Activated T-helper 17 cell treated with anti-CD3 and anti-CD28 coated beads, Interleukin-2, amount 50 U/mL, for 72 hours (primary cell): ENCODE data around the gene SLC6A19. TPM values are rescaled to one million over a fixed set of nuclear protein-coding genes. Genes with fewer than 3 reads are reported as not detected.
"Not testable (repeated sequence)": the region's sequence is repeated elsewhere in the genome, so short reads cannot be mapped to it uniquely, and the experiment has no call there.

Source experiments
- ATAC-seq: fragments of 150-1000 bp; cut with Tn5 transposase; replicated peaks from 2 replicates; pipeline ENCODE4 v1.10.0; 2021; ENCODE audit warnings: mild to moderate bottlenecking, moderate library complexity
- H3K27ac Mint-ChIP-seq: one replicate; pipeline ENCODE4 v1.8.0; 2022; ENCODE audit warnings: mixed read lengths
- H3K27me3 Mint-ChIP-seq: one replicate; pipeline ENCODE4 v1.8.0; 2022; ENCODE audit warnings: mixed read lengths
- H3K36me3 Mint-ChIP-seq: one replicate; pipeline ENCODE4 v1.8.0; 2022; ENCODE audit warnings: low read depth, mild to moderate bottlenecking, mixed read lengths
- H3K4me1 Mint-ChIP-seq: one replicate; pipeline ENCODE4 v1.8.0; 2022; ENCODE audit warnings: mixed read lengths
- H3K4me3 Mint-ChIP-seq: one replicate; pipeline ENCODE4 v1.8.0; 2022; ENCODE audit warnings: mild to moderate bottlenecking, mixed read lengths
- H3K9me3 Mint-ChIP-seq: one replicate; pipeline ENCODE4 v1.8.0; 2022; ENCODE audit warnings: mixed read lengths
- total RNA-seq, 2 donors: library from RNA; stranded (reverse); gene quantifications; one replicate each; pipeline ENCODE4 v1.2.3, GENCODE V29; 2022

SLC6A19 gene
- total RNA-seq, 2 donors from 2014 or later, result not detected

- Mint-ChIP-seq H3K4me1 (no peaks in the 10 kb centered on the region), H3K27ac (no peak overlapping the region), H3K36me3 (no peaks in the 10 kb centered on the region), H3K9me3 (no peaks in the 10 kb centered on the region), H3K27me3 (no peaks in the 10 kb centered on the region), H3K4me3 (no peak overlapping the region)
- ATAC-seq, result no peak
Observed at GRCh38 chr5:1222147-1222546, 20.8 kb downstream of the SLC6A19 start.

GRCh38 chr5:1222621-1223277 is 21.4 kb downstream of the SLC6A19 start:
- no peaks in the 10 kb centered on the region for H3K9me3 Mint-ChIP-seq
- H3K27ac Mint-ChIP-seq, result no peak overlapping the region
- ATAC-seq, result no peak
- no peaks in the 10 kb centered on the region for H3K27me3 Mint-ChIP-seq
- no peaks in the 10 kb centered on the region for H3K4me1 Mint-ChIP-seq
- H3K4me3 Mint-ChIP-seq, result no peak overlapping the region
- H3K36me3 Mint-ChIP-seq, result no peaks in the 10 kb centered on the region

- peaks cover under 1% of the 10 kb centered on the region for H3K27me3 Mint-ChIP-seq
- no peaks in the 10 kb centered on the region for H3K36me3 Mint-ChIP-seq
- no peak overlapping the region for H3K27ac Mint-ChIP-seq
- no peak for ATAC-seq
- no peaks in the 10 kb centered on the region for H3K4me1 Mint-ChIP-seq
- no peaks in the 10 kb centered on the region for H3K9me3 Mint-ChIP-seq
- H3K4me3 Mint-ChIP-seq, result no peak overlapping the region
Observed at GRCh38 chr5:1223278-1223670, 21.9 kb downstream of the SLC6A19 start.

- no peak overlapping the region for H3K27ac Mint-ChIP-seq
- H3K4me3 Mint-ChIP-seq, result no peak overlapping the region
- peaks cover 9% of the 10 kb centered on the region for H3K27me3 Mint-ChIP-seq
- no peaks in the 10 kb centered on the region for H3K36me3 Mint-ChIP-seq
- no peak for ATAC-seq
- H3K4me1 Mint-ChIP-seq, result no peaks in the 10 kb centered on the region
- no peaks in the 10 kb centered on the region for H3K9me3 Mint-ChIP-seq
Observed at GRCh38 chr5:1224631-1225030, 23.2 kb downstream of the SLC6A19 start.

DNA sequence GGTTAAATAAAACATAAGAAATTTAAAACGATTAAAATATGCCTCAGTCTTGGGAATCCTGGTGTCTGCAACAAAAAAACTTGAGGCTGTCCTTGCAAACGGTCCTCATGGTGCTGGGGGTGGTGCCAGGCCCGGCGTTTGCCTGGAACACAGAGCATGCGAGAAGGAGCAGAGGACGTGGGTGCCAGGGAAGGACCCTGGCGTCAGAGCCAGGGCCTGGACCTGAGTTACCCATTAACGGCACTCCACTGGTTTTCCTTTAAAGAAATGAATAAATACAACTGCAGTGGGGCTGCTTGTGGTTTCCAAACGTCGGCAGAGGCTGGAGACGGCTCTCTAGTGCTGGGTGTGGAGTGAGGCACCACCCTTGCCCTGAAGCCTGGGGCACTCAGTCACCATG is 23.7 kb downstream of the SLC6A19 start, which contains the start of gene SLC6A18:
Gene SLC6A18 (plus strand): TSS at position 301 of the 400 bp plus-strand sequence. CDS start 97 bp downstream, at position 398.
- Mint-ChIP-seq H3K27ac (no peak within 1 kb of the TSS), H3K4me1 (no peaks in the 10 kb centered on the region), H3K9me3 (no peaks in the 10 kb centered on the region), H3K27me3 (peaks cover 9% of the 10 kb centered on the region), H3K4me3 (no peak within 1 kb of the TSS), H3K36me3 (no peaks in the 10 kb centered on the region)
- no peak for ATAC-seq

DNA sequence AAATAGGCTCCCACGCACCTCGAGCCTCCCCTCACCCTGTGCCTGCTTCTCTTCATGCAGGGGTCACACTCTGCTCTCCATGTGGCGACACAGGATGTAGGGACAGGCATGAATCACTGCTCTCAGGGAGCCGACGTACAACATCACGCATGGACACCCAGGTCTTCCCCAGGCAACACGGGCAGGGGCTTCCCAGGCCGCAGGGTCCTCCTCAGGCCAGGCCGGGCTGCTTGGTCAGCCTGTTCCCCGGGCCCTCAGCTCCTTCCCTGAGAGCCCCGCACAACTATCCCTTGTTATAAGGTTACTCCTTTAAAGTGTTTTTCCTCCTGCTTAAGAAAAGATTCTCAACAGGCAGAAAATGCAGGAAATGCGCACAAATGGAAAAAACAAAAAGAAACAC is 24.8 kb downstream of the SLC6A19 start:
- Mint-ChIP-seq H3K27me3 (peaks cover 9% of the 10 kb centered on the region), H3K4me3 (no peak overlapping the region), H3K27ac (no peak overlapping the region), H3K36me3 (no peaks in the 10 kb centered on the region), H3K4me1 (no peaks in the 10 kb centered on the region), H3K9me3 (no peaks in the 10 kb centered on the region)
- no peak for ATAC-seq

DNA sequence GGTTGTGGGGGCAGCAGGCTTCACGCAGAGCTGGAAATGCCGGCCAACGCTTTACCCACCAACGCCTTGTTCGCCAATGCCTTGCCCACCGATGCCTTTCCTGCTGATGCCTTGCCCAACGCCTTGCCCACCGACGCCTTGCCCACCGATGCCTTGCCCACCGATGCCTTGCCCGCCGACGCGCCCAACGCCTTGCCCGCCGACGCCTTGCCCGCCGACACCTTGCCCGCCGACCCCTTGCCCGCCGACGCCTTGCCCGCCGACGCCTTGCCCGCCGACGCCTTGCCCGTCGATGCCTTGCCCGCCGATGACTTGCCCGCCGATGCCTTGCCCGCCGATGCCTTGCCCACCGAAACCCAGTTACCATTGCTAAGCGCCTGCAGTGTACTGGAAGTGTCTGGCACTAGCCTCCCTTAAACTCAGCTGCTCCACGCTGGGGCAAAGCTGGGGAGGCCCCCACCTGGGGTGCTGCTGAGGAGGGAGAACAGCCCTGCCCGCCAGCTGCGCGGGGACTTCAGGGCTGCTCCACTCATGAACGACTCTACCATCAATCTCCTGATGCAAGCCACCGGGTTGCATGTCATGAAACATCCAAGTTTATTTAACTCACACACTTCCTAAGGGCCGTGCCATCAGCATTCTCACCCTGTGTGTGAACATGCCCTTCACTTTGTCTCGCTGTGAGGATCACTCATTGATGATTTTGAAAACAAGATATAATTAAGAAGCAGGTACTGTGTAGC is 25.6 kb downstream of the SLC6A19 start:
- H3K9me3 Mint-ChIP-seq, result no peaks in the 10 kb centered on the region
- no peak overlapping the region for H3K4me3 Mint-ChIP-seq
- H3K4me1 Mint-ChIP-seq, result no peaks in the 10 kb centered on the region
- no peak for ATAC-seq
- H3K27me3 Mint-ChIP-seq, result peaks cover 9% of the 10 kb centered on the region
- no peaks in the 10 kb centered on the region for H3K36me3 Mint-ChIP-seq
- H3K27ac Mint-ChIP-seq, result no peak overlapping the region

DNA sequence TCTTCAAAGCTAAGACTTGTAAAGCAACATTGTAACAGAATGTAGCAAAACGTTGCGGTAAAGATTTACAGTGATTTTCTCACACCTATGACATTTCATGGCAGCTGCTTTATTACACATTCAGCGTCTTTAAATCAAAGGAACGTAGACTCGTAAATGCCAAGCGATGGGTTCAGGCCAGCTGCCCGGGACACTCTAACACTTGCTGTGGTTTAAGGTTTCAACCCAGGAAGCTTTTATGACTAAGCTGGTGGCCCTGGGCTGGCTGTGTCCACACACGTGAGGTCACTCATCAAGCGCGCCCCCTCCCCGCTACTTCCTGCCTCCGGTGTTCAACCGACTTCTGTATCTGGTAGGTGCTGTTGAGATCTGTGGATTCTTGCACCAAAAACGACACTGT is 26.3 kb downstream of the SLC6A19 start:
- Mint-ChIP-seq H3K27me3 (peaks cover 9% of the 10 kb centered on the region), H3K36me3 (no peaks in the 10 kb centered on the region), H3K4me1 (no peaks in the 10 kb centered on the region), H3K4me3 (no peak overlapping the region), H3K27ac (no peak overlapping the region), H3K9me3 (no peaks in the 10 kb centered on the region)
- ATAC-seq, result no peak

DNA sequence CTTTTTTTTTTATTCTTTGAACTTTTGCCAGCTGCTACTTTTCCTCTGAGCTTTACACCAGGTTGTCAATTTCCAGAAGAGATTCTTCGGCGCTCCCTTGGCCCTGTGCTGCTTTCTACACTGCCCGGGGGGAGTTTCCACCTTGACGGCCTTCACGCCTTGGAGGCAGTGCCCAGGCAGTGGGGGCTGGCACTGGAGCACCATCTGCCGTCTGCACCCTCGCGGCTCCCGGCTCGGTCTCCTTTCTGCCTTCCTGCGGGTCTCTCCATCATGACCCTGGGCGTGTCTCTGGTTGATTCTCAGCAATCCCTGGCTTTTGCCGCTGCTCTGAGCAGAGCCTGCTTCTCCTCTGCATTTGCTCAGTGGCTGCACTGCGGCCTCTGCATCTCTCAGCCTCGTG is 26.7 kb downstream of the SLC6A19 start:
- ATAC-seq, result no peak
- Mint-ChIP-seq H3K9me3 (no peaks in the 10 kb centered on the region), H3K27ac (no peak overlapping the region), H3K4me1 (no peaks in the 10 kb centered on the region), H3K4me3 (no peak overlapping the region), H3K36me3 (no peaks in the 10 kb centered on the region), H3K27me3 (peaks cover 9% of the 10 kb centered on the region)

GRCh38 chr5:1229023-1229422 is 27.6 kb downstream of the SLC6A19 start:
- not testable (repeated sequence) for H3K27me3 Mint-ChIP-seq, ATAC-seq, H3K27ac Mint-ChIP-seq, H3K36me3 Mint-ChIP-seq, H3K4me1 Mint-ChIP-seq, H3K9me3 Mint-ChIP-seq, H3K4me3 Mint-ChIP-seq

GRCh38 chr5:1229822-1230221 is 28.4 kb downstream of the SLC6A19 start:
- no peak for ATAC-seq
- Mint-ChIP-seq H3K9me3 (no peaks in the 10 kb centered on the region), H3K27me3 (peaks cover 9% of the 10 kb centered on the region), H3K36me3 (no peaks in the 10 kb centered on the region), H3K4me3 (no peak overlapping the region), H3K4me1 (no peaks in the 10 kb centered on the region), H3K27ac (no peak overlapping the region)

DNA sequence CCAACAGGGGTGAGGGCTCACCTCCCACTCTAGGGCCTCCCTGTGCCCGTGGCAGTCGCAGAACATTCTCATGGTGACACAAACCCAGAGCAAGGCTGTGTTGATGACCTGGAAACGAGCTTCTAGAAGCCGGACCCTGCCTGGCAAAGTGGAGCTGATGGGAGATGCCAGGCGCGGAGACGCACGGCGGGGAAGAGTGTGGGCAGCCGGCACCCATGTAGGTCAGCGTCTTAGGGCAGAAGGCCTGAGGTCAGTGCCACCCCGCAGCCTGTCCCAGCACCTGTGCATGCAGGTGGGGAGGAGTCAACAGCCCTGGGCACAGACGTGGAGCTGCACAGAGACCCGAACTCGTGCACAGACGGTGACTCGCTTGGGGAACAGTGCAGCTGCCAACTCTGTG is 29.2 kb downstream of the SLC6A19 start:
- Mint-ChIP-seq H3K36me3 (no peaks in the 10 kb centered on the region), H3K4me1 (no peaks in the 10 kb centered on the region), H3K27ac (no peak overlapping the region), H3K4me3 (no peak overlapping the region), H3K9me3 (peaks cover under 1% of the 10 kb centered on the region), H3K27me3 (peaks cover 9% of the 10 kb centered on the region)
- no peak for ATAC-seq

DNA sequence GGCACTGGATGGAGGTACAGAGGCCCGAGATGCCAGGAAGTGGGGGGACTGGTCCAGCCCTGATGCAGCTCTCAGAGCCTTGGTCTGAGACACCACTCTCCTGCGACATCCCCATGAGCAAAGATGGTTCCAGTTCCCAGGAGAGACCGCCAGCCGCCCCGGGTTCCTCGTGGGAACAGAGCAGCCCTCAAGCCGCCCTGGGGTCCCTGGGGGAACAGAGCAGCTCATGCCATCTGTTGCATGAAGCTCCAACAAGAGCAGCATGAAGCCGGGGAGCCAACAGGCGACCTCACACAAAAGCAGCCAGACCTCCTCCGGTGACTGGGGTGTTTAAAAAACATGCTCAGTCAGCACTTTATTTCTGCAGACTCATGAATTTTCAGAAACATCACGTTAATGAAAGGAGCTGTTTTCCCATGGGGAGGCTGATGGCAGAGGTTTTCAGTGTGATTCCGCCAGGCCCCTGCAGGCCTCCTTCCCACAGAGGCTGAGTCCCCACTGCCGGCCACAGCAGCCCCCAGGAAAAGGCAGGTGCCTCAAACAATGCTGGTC is 30.0 kb downstream of the SLC6A19 start:
- Mint-ChIP-seq H3K4me3 (no peak overlapping the region), H3K36me3 (no peaks in the 10 kb centered on the region), H3K9me3 (peaks cover 7% of the 10 kb centered on the region), H3K27me3 (peaks cover 12% of the 10 kb centered on the region), H3K27ac (no peak overlapping the region), H3K4me1 (no peaks in the 10 kb centered on the region)
- no peak for ATAC-seq

- peaks cover 12% of the 10 kb centered on the region for H3K27me3 Mint-ChIP-seq
- no peaks in the 10 kb centered on the region for H3K4me1 Mint-ChIP-seq
- H3K27ac Mint-ChIP-seq, result no peak overlapping the region
- peaks cover 7% of the 10 kb centered on the region for H3K9me3 Mint-ChIP-seq
- no peak overlapping the region for H3K4me3 Mint-ChIP-seq
- ATAC-seq, result no peak
- H3K36me3 Mint-ChIP-seq, result no peaks in the 10 kb centered on the region
Observed at GRCh38 chr5:1232780-1233179, 31.4 kb downstream of the SLC6A19 start.

GRCh38 chr5:1235379-1235778 is 34.0 kb downstream of the SLC6A19 start:
- Mint-ChIP-seq H3K27me3 (peaks cover 3% of the 10 kb centered on the region), H3K27ac (no peak overlapping the region), H3K4me1 (no peaks in the 10 kb centered on the region), H3K4me3 (no peak overlapping the region), H3K9me3 (peaks cover 7% of the 10 kb centered on the region), H3K36me3 (no peaks in the 10 kb centered on the region)
- ATAC-seq, result no peak
